Duodenal mucosa (tissue), 2 donors: Measurements from ENCODE around the gene KDM8.
A peak's percentile ranks its signal among the peaks of the same experiment; 100 is the strongest.

ENCODE experiments used
- H3K27ac ChIP-seq: one replicate; pipeline ENCODE4 v1.7.0; 2013; ENCODE audit warnings: low read depth, low read length
- H3K27me3 ChIP-seq, 2 donors: one replicate each; pipeline ENCODE4 v1.7.0; 2013; ENCODE audit warnings: low read length in 2 of 2, control low read depth in 1 of 2; ENCODE audit not compliant: insufficient read depth in 2 of 2, control insufficient read depth in 1 of 2
- H3K36me3 ChIP-seq, 2 donors: one replicate each; pipeline ENCODE4 v1.7.0; 2013; ENCODE audit warnings: low read length in 2 of 2, control low read depth in 1 of 2; ENCODE audit not compliant: insufficient read depth in 2 of 2, control insufficient read depth in 1 of 2
- H3K4me1 ChIP-seq, 2 donors: one replicate each; pipeline ENCODE4 v1.7.0; 2013; ENCODE audit warnings: low read length in 2 of 2, control low read depth in 1 of 2; ENCODE audit not compliant: insufficient read depth in 2 of 2, control insufficient read depth in 1 of 2
- H3K4me3 ChIP-seq, 2 donors: one replicate each; pipeline ENCODE4 v1.7.0; 2013; ENCODE audit warnings: low read length in 2 of 2, low read depth in 1 of 2
- H3K9ac ChIP-seq, 2 donors: one replicate each; pipeline ENCODE4 v1.7.0; 2013; ENCODE audit warnings: low read length in 2 of 2, low read depth in 1 of 2
- H3K9me3 ChIP-seq, 2 donors: one replicate each; pipeline ENCODE4 v1.7.0; 2013; ENCODE audit warnings: low read length in 2 of 2, control low read depth in 1 of 2; ENCODE audit not compliant: control insufficient read depth in 1 of 2

The KDM8 gene

GRCh38 chr16:27228621-27229501, 25.5 kb downstream of the KDM8 start:
- H3K27me3 ChIP-seq: no peaks in the 10 kb centered on the region
- H3K9me3 ChIP-seq: no peaks in the 10 kb centered on the region
- H3K27ac ChIP-seq: no peak overlapping the region
- no peak overlapping the region for H3K9ac ChIP-seq
- no peak overlapping the region for H3K4me3 ChIP-seq
- H3K36me3 ChIP-seq: peaks cover 0 to 15% of the 10 kb centered on the region in 2 donors
- H3K4me1 ChIP-seq: peaks cover 68 to 77% of the 10 kb centered on the region in 2 donors

GRCh38 chr16:27229891-27230470, 26.7 kb downstream of the KDM8 start:
- Histone ChIP-seq H3K9ac (peak overlapping the region in 1 of 2 donors; percentile 20), H3K9me3 (no peaks in the 10 kb centered on the region), H3K4me1 (peaks cover 74 to 85% of the 10 kb centered on the region in 2 donors), H3K27ac (no peak overlapping the region), H3K4me3 (peak overlapping the region in 1 of 2 donors; percentile 13), H3K36me3 (peaks cover 0 to 9% of the 10 kb centered on the region in 2 donors), H3K27me3 (no peaks in the 10 kb centered on the region)

- Histone ChIP-seq H3K4me3 (peak overlapping the region in 1 of 2 donors; percentile 13), H3K9me3 (no peaks in the 10 kb centered on the region), H3K27me3 (no peaks in the 10 kb centered on the region), H3K36me3 (peaks cover 0 to 9% of the 10 kb centered on the region in 2 donors), H3K4me1 (peaks cover 74 to 85% of the 10 kb centered on the region in 2 donors), H3K9ac (peak overlapping the region in 1 of 2 donors; percentile 20), H3K27ac (no peak overlapping the region)
Observed at GRCh38 chr16:27230562-27231001, 27.3 kb downstream of the KDM8 start.

GRCh38 chr16:27231692-27232060, 28.4 kb downstream of the KDM8 start:
- H3K36me3 ChIP-seq: peaks cover 0 to 9% of the 10 kb centered on the region in 2 donors
- no peaks in the 10 kb centered on the region for H3K9me3 ChIP-seq
- peak overlapping the region; percentile 1 to 45 for H3K4me3 ChIP-seq
- H3K27ac ChIP-seq: no peak overlapping the region
- H3K9ac ChIP-seq: peak overlapping the region in 1 of 2 donors; percentile 43
- peaks cover 72 to 81% of the 10 kb centered on the region in 2 donors for H3K4me1 ChIP-seq
- no peaks in the 10 kb centered on the region for H3K27me3 ChIP-seq

GRCh38 chr16:27232061-27232900, 29.0 kb downstream of the KDM8 start:
- Histone ChIP-seq H3K27ac (peak overlapping the region; percentile 37), H3K9ac (peak overlapping the region; percentile 14 to 43), H3K9me3 (no peaks in the 10 kb centered on the region), H3K4me3 (peak overlapping the region; percentile 1 to 45), H3K4me1 (peaks cover 70 to 81% of the 10 kb centered on the region in 2 donors), H3K36me3 (peaks cover 0 to 9% of the 10 kb centered on the region in 2 donors), H3K27me3 (no peaks in the 10 kb centered on the region)

- no peak overlapping the region for H3K4me3 ChIP-seq
- no peaks in the 10 kb centered on the region for H3K27me3 ChIP-seq
- no peak overlapping the region for H3K27ac ChIP-seq
- peaks cover 76 to 86% of the 10 kb centered on the region in 2 donors for H3K4me1 ChIP-seq
- peaks cover 0 to 9% of the 10 kb centered on the region in 2 donors for H3K36me3 ChIP-seq
- peak overlapping the region; percentile 14 to 43 for H3K9ac ChIP-seq
- no peaks in the 10 kb centered on the region for H3K9me3 ChIP-seq
Observed at GRCh38 chr16:27232901-27233625, 29.7 kb downstream of the KDM8 start.

- H3K4me1 ChIP-seq: peaks cover 82 to 91% of the 10 kb centered on the region in 2 donors
- peaks cover 0 to 9% of the 10 kb centered on the region in 2 donors for H3K36me3 ChIP-seq
- no peak overlapping the region for H3K4me3 ChIP-seq
- H3K27me3 ChIP-seq: no peaks in the 10 kb centered on the region
- H3K9ac ChIP-seq: no peak overlapping the region
- H3K27ac ChIP-seq: no peak overlapping the region
- H3K9me3 ChIP-seq: no peaks in the 10 kb centered on the region
Observed at GRCh38 chr16:27233731-27234130, 30.4 kb downstream of the KDM8 start.

GRCh38 chr16:27234171-27234570, 30.8 kb downstream of the KDM8 start:
- Histone ChIP-seq H3K9ac (peak overlapping the region in 1 of 2 donors; percentile 17), H3K4me3 (no peak overlapping the region), H3K36me3 (peaks cover 0 to 9% of the 10 kb centered on the region in 2 donors), H3K27ac (no peak overlapping the region), H3K9me3 (no peaks in the 10 kb centered on the region), H3K4me1 (peaks cover 77 to 87% of the 10 kb centered on the region in 2 donors), H3K27me3 (no peaks in the 10 kb centered on the region)

- Histone ChIP-seq H3K4me3 (no peak overlapping the region), H3K4me1 (peaks cover 75 to 82% of the 10 kb centered on the region in 2 donors), H3K27ac (no peak overlapping the region), H3K9ac (peak overlapping the region in 1 of 2 donors; percentile 17), H3K27me3 (no peaks in the 10 kb centered on the region), H3K36me3 (peaks cover 0 to 9% of the 10 kb centered on the region in 2 donors), H3K9me3 (no peaks in the 10 kb centered on the region)
Observed at GRCh38 chr16:27234603-27235002, 31.3 kb downstream of the KDM8 start.
